Sciatic nerve (tissue), 2 donors: ENCODE measurements around the gene MAN2A1. TPM values are rescaled to one million over a fixed set of nuclear protein-coding genes. Genes with fewer than 3 reads are reported as not detected.
"Not testable (repeated sequence)": the region's sequence is repeated elsewhere in the genome, so short reads cannot be mapped to it uniquely, and the experiment has no call there.

Experiments
- ATAC-seq: fragments of 200-7000 bp; cut with Tn5 transposase; one replicate; pipeline ENCODE4 v1.9.1; 2020; ENCODE audit warnings: mild to moderate bottlenecking, moderate library complexity
- DNase-seq: peaks from one replicate; pipeline ENCODE4 v3.0.0-alpha.2; 2020; ENCODE audit warnings: low spot score
- intact Hi-C: fragments of 100-400 bp; cut with DNase I; formaldehyde crosslinking; loops from one replicate; pipeline ENCODE4 v1.14.2; 2022
- total RNA-seq: library from RNA; stranded (reverse); fragmentation: NEBNext Ultra II Directional; extraction: Animal tissue kit (Norgen Biotek cat#: 25700); gene quantifications from one replicate; pipeline ENCODE4 v1.2.1, GENCODE V29; 2021
- donor health status: DM: no; HTN: no; CAD: no.
- donor health status: DM: no; HTN: no; CAD: no.

MAN2A1 gene
- total RNA-seq, 1 donor from 2014 or later = 45.2 TPM

DNA sequence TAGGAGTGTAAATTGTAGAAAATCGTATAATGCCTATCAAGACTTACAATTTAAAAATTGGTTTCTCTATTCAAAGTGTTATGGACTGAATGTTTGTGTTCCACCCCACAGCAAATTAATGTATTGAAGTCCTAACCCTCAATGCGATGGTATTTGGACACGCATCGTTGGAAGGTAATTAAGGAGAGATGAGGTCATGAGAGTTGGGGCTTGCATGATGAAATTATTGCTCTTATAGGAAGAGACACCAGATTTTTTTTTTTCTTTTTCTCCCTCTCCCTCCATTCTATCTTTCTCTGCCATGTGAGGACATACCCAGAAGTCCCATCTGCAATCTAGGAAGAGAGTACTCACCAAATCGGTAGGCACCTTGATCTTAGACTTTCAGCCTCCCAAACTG is 189.2 kb downstream of the MAN2A1 start:
- intact Hi-C loops = no loop called here
- no peak for ATAC-seq
- no peak for DNase-seq

DNA sequence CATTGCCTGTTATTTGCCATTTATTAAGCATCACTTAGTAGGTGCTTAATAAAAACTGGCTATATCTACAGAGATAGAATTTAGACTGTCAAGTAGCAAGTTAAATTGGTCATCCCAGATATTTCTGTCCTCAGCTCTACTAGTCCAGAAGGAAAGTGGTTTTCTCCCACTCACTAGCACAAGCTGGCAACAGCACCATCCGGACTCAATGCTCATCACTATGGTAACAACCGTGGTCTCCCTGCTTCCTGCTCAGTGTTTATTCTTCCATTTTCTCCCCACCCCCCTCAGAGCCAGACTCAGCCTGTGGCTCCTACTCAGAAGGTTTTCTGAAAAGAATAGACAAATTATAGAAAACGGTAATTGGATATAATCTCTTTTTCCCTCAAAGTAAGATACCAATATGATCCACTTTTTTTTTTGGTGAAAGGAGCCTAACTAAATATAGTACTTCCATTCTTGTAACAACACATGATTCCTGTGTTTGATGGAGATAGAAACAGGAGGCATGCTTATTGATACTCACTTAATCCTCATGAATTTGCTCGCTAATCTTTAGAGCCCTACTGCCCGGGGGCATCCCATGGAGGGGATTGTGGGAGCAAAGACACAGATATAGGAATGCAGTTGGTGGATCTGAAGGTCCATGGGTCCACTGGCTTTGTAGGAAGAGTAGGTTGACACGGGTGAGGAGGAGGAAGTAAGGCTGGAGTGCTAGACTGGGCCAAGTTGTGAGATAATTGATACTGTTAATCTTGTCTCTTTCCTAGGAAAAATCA is 191.4 kb downstream of the MAN2A1 start:
- ATAC-seq (no peak), DNase-seq (no peak)
- intact Hi-C loops = no loop called here

DNA sequence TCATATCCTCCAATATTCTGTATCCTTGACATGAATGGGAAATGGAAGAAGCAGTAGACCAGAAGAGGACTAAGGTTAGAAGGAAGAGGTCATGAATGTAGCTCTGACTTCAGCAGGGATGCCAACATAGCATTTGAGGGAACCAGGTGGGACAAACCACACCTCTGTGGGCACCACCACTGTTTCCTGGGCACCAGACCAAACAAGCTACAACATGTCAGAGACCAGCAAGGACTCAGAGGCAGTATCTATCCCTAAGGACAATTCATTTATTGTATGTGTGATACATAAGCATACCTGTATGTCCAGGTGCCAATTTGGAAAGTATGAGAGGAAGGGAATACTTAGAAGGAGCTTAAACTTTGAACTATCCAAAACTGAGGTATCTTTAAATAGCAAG is 192.8 kb downstream of the MAN2A1 start:
- no peak for ATAC-seq

DNA sequence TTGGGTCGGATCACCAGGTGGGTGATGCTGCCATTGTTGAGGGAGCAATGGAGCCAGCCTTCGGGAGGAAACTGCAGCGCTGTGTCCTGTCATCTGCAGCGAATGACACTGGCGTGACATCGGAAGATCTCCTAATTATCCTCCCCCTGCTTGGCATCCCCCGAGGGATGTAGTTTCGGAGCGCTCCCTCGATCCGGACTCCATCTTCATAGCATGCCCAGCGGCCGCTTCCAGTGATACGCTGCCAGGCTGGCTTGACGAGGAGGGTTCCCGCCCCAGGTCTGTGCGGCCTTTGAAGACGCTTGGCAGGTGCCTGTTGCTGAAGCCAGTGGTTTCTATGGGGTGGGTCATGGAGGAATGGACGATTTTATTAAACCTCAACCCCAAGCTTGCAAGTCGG is 194.9 kb downstream of the MAN2A1 start:
- DNase-seq = no peak
- no peak for ATAC-seq
- intact Hi-C loops = no loop called here

More for the DNA sequence above, 192.8 kb downstream of the MAN2A1 start:
- DNase-seq = no peak
- intact Hi-C loops = no loop called here

DNA sequence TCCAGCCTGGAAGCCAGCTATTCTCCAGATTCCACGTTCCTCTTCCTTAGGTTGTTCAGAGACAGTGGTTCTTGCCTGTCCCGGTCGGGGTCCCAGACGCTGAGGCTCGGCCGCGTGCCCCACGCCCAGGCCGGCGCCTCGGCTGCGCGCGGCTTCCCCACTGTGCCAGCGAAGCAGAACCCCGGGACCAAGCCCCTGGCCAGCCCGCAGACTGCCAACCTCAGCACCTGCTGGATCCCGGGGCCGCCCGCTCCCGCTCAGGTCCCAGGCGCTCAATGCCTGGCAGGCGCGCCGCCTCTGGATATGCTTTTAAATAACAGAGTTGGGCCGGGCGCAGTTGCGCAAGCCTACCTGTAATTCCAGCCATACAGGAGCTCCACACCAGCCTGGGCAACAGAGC is 195.5 kb downstream of the MAN2A1 start:
- ATAC-seq = no peak
- intact Hi-C loops = no loop called here
- no peak for DNase-seq

DNA sequence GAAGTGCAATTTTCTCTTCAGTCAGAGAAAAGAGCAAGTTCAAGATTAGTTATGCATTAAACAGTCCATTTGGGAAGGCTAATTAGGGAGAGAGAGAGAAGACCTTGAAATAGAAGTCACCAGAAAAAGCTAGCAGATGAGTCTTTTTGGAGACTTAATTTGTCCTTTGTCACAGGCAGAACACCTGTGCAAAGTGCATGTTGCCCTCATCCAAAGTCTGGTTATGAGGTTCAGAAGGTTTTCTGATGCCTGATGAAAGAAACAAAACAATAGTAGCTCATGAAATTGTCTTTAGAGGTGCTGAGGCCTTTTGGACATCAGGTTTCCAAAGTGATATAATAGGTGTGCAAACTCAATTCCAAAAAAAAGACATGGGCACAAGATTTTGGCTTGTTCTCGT is 199.3 kb downstream of the MAN2A1 start:
- intact Hi-C loops = no loop called here
- ATAC-seq = no peak
- DNase-seq = no peak

DNA sequence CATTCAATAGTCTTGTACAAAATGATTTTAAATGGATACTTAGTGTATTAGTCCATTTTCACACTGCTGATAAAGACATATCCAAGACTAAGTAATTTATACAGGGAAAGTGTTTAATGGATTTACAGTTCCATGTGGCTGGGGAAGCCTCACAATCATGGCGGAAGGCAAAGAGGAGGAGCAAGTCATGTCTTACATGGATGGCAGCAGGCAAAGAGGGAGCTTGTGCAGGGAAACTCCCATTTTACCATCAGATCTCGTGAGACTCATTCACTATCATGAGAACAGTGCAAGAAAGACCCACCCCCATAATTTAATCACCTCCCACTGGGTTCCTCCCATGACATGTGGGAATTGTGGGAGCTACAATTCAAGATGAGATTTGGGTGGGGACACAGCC is 203.5 kb downstream of the MAN2A1 start:
- ATAC-seq, DNase-seq, intact Hi-C loops: not testable (repeated sequence)

DNA sequence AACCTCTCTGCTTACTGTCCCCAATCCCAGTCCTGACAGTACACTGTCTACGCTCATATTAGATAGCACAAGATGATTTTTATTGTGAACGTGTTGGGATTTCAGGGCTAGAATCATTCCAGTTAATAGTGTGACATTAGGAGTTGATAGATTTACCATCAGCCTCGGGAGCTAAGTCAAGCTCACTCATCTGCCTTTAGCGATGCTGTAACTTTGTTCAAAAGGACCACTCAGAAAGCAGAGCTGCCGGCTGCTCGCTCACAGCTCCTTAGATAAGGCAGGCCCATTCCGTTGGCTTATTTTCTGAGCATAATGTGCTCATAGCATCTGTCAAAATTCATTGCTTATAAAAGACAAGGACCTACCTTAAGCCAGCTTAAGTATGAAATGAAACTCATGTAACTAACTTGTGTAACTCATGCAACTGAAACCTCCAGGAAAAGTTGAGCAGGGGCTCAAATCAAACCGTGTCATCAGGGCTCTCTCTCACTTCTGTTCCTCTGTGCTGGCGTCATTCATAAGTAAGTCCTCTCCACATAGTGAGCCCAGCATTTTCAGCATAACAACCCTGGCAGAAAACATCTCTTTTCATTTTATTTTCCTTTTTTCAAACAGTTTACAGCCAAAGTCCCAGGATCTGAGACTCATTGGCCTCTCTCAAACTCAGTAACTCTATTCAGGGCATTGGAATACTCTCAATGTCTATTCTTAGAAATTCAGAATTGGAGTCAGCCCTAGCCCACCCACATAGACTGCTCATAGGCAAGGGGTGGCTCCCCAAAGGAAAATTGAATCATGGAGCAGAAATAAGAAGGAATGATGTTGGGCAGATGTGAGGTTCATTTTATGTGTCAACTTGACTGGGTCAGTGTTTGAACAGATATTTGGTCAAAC is 208.8 kb downstream of the MAN2A1 start:
- intact Hi-C loops = no loop called here
- ATAC-seq (peak; percentile 91), DNase-seq (no peak)

DNA sequence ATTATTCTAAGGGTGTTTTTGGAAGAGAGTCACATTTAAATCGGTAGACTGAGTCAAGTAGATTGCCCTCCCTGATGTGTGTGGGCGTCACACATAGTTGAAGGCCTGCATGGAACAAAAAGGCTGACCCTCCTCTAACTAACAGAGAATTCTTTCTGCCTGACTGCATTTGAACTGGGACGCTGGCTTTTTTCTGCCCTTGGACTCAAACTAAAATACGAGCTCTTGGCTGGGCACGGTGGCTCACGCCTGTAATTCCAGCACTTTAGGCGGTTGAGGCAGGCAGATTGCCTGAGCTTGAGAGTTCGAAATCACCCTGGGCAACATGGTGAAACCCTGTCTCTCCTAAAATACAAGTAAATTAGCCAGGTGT is 209.4 kb downstream of the MAN2A1 start:
- intact Hi-C loops = no loop called here
- DNase-seq = no peak
- ATAC-seq = peak; percentile 63

DNA sequence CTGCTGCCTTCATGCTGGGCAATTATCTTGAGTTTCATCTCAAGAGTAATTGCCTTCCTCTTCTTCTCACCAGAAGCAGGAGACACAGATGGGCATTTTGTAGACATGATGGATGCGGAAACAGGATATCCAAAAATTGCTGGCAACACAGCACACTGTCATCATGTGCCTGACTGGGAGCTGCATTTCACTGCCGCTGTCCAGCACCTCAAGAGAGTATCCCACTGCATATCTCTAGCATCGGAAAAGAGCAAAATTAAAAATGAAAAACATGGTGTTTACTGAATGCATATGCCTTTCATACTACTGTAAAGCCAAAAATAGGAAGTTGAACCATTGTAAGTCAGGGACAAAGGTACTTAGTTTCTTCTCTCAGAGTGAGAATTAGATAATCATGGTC is 210.7 kb downstream of the MAN2A1 start:
- no peak for DNase-seq
- intact Hi-C loops = no loop called here
- no peak for ATAC-seq

DNA sequence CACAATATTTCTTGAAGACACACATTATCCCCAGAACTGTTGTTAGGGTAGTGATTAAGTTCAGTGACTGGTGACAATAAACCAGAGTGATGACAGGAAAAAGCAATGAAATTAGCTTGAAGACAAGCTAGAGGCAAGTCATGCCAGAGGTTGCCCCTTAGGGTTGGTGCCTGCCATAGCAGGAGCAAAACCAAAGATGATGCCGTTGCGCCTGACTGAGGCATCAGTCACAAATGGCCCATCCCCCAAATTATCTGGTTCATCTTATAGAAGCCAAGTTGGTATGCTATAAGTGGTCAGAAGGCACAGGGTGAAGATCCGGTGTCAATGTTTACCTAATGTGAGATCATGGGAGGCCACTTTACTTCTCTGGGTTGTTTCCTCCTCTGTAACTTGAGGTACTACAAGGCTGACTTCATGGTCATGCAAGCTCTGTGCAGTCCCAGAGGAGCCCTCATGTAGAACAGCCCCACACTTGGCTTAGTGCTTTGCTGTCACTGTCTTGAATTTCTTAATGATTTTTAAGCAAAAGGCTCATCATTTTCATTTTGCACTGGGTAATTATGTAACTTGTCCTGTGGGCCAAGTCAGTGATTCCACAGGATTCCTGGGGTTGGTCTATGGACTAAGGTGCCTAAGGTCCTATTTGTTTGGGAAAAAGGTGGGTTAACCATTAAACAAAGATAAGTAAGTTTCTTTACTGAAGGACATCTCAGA is 211.3 kb downstream of the MAN2A1 start:
- ATAC-seq (no peak), DNase-seq (no peak)
- intact Hi-C loops = no loop called here

DNA sequence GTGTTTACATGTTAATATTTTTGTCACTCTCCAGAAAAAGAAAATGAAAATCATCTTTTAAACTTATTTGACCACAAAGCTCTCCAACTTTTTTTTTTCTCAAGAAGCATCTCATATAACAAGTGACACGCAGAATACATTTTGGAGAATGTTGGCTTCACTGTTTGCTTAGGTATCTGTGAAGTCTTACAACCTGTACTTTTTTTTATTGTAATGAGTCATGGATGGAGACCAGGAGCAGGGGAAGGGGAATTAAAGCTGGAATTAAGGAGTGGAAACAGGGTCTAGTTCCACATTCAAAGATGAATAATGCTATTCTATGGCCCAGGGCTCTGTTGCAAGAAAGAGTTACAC is 211.9 kb downstream of the MAN2A1 start:
- ATAC-seq (no peak), DNase-seq (no peak)
- intact Hi-C loops = no loop called here

DNA sequence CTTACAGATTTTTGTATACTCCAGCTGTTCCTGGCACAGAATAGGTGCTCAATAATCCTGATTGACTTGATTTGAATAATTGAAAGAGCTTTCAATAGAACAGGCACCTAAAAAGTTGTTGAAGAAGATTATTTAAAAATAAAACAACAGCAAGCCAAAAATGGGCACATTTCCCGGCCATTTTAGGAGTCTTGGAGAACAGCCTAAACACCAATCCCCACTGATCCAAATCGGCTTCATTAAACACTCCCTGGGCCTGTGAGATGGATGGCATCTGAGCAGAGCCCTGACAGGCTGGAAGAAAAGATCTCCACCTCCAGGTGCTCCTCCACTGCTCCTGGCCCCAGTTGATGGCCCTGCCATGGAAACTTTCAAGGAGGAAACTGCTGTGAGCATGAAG is 213.3 kb downstream of the MAN2A1 start:
- ATAC-seq (no peak), DNase-seq (no peak)
- intact Hi-C loops = no loop called here

DNA sequence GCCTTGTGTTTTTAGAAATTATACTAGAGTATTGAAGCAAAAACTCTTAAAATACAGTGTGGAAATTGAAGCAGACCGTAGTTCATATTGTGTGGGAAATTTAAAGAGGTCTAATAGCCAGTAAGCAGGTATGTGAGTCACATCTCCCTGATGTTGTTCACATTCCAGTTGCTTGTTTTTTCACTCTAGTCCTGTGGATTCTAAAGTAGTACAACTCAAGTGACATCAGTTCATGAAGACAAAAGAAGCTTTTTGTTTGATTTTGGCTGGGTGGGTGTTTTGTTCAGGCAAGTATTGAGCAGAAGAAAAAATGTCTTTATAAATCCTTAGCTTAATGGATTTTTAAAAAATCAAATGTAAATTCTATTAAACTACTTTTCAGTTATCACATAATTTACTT is 216.2 kb downstream of the MAN2A1 start:
- DNase-seq (no peak), ATAC-seq (no peak)
- intact Hi-C loops = no loop called here

DNA sequence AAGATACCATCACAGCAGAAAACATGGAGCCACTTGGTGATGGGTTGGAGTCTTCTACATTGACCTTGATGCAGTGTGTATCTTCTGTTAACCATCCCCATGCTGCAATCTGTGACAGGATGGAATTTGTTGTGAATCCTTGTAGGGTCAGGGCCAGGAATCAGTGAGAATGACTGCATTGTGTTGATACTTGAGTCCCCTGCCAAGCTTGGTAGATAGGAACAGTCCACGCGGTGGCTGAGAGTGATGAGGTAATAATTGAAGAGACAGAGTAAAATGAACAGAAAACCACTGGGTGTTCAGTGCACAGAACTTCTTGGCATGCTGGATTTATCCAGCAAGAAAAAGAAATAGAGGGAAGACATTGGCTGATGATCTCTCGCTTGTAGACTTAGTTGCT is 217.5 kb downstream of the MAN2A1 start:
- ATAC-seq = peak; percentile 53
- DNase-seq = no peak
- intact Hi-C loops = no loop called here

DNA sequence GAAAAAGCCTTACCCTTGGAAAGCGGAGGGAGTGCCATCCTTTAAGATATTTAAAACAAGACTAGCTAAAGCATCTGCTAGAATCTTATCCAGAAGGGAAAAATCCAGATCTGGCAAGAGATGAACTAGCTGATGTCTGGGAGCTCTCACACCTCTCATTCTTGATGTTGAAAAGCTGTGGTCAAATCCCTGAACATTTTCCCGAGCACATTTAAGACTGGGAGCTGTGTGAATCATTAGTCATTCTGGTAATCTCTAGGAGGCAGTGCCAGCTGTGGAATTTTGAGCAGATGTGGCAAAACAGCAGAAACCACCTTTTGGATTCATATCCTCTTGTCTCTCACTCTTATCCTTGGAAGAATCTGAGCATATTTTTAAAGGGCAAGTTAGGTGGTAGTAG is 218.0 kb downstream of the MAN2A1 start:
- intact Hi-C loops = no loop called here
- DNase-seq = no peak
- peak; percentile 60 for ATAC-seq

DNA sequence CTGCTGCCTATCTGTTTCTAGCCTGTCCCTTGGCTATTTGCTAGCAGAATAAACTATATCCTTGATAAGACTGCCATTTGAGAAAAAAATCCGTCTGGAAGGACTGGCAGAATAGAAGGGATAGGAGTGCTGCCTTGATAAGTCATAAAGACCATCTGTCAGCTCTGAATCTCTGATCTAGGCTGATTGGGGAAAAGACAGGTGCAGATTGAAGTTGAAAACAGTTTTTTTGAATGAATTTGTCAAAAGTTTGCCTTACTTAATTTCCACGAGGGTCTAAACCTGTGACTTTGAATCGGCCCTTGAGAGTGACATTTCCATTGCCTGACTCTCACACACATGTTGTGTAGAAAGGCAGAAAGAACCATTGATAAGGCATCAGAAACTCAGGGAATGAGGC is 218.6 kb downstream of the MAN2A1 start:
- ATAC-seq (no peak), DNase-seq (no peak)
- intact Hi-C loops = no loop called here

DNA sequence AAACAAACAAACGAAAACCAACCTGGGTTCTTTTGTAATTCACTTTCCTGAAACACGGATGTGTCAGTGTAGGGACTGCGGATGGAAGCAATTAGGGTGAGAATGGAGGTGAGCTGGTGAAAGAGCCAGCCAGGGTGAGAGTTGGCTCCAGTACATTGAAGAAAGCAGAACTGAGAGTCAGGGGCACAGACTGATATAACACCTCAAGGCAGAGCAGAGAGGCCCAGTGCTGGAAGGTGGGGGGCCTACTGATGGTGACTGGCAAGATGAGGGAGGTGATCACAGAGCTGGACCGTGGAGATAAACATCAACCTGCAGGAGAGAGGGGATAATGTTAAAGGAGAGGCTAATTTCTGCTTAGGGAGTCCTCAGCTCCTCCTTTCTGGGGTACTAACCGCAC is 221.1 kb downstream of the MAN2A1 start:
- ATAC-seq = no peak
- intact Hi-C loops = no loop called here
- no peak for DNase-seq

DNA sequence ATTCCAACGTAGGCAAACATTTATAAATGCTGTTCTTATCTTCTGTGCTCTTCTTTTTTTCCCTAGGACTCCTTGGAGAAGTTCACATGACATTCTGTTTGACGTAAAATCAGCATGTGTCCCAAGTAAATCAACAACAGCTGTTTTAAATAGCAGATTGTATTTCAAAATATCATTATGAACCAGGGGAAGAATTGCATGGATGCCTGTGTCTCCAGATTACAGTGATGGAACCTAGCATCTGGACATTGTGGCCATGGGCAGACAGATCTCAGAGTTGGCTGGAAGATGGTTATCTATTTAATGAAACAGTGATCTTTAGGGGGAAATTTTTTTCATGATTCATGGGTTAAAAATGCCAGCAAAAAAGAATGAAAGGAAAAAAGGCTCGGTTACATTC is 222.0 kb downstream of the MAN2A1 start:
- ATAC-seq = peak; percentile 82
- DNase-seq = no peak
- intact Hi-C loops = no loop called here

DNA sequence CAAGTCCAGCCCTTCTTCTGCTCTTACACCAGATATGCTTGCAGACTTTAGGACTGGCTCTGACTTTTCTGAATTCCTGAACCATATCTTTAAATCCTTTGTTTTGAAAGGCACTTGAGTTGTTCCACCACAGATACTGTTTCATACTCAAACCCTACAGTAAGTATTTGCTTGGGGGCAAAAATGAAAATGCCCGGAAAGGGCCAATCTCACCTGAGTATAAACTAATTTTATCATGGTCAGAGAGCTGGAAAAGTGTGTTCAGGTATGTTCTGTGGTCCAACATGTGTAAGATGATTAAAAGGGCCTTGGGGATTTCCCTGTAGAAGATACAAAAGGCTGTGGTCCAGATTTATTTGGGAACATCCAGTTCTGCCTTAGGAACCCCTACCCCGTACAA is 225.2 kb downstream of the MAN2A1 start:
- DNase-seq (no peak), ATAC-seq (no peak)
- intact Hi-C loops = no loop called here
